Stimulated activated CD4-positive, alpha-beta T cell treated with anti-CD3 and anti-CD28 coated beads, Interleukin-4, amount 100 ng/mL, for 1 hour (primary cell): ENCODE measurements around the gene DDAH2.
A peak's percentile ranks its signal among the peaks of the same experiment; 100 is the strongest.

Experiments
- DNase-seq: peaks from one replicate; pipeline ENCODE4 v3.0.0-alpha.2; 2020

The DDAH2 gene

DNA sequence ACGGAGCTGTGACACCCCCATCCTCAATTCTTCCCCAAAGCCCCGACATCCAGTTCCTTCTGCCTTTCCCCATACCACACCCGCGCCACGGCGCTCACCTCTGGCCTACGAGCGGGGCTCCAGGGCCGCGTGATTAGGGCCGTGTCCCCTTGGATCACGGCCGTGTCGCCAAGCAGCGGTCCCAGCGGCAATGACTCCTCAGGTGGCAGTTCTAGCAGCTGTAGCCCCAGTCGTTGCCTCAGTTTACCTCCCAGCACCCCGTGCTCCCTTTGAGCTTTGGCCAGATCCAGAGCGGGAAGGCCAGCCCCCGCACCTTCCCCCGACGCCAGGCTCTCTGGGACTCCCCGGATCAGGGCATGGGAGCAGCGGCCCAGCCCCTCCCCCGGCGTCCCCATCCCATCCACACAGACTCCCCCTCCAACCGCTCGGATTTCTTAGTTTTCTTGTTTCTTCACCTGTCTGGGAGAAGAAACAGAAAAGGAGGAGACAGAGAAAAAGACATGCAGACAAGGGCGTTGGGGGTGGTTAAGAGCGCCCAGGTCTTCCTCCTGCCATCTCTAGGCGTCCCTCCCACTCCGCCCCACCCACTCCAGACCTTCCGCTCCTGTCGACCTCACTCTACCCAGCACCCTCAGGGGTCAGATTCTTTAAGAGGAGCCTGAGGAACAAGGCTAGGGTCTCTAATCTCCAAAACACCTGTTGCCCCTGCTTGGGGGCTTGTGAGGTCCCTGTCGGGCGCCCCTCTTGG is at the start of gene DDAH2:
Gene DDAH2 (minus strand): TSS at position 533 of the 748 bp plus-strand sequence. CDS start 138 bp downstream, at position 395.
- DNase-seq: no peak

GRCh38 chr6:31778193-31778592 is 49.1 kb upstream of the DDAH2 start:
- DNase-seq: no peak

DNA sequence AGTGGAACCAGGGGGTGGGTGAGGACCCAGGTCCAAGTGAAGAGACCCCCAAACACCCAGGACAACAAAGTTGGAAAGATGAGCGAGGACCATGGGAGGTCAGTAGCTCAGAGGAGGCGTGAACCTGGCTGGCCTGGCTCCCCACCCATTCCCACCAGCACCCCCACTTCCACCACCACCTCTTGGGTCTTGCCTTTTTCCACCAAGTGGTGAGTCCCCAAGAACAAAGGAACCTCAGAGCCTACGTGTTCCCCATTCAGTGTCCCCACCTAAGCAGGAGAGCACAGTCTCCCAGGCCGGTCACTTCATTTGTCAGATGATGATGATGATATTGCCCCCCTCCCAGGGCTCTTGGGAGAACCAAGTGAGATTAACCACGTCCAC is 48.6 kb upstream of the DDAH2 start:
- no peak for DNase-seq

DNA sequence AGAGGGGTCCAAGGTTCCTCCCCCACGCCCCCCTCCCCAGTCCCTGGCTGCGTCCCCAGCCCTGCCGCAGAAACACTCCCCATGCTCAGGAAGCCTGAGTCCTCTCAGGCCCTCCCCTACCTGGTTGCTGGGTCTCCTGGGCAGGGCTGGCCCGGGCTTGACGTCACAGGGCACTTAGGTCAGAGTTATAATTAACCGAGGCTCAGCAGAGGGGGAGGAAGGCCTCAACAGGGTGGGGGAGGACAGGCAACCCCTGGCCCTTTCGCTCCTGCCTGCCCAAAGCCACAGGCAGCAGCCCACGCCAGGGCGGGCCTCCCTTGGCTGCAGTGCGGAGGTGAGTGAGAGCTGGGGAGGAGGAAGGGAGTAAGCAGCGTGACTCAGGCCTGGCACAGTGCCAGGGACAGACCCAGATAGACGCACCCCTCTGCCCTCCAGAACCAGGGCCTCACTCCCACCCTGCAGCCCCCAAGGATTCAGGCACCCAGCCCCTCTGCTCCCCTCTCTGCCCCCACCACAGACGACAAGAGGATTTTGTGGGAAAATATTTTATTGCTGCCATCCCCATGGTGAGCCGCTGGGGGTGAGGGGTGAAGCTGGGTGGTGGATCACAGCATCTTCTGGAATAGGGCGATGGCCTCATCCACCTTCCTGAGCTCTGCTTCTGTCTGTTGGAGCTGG is 48.0 kb upstream of the DDAH2 start, which contains the start of gene VWA7:
Gene VWA7 (minus strand): TSS at position 340 of the 678 bp plus-strand sequence. CDS start 549 bp downstream, outside the sequence.
- DNase-seq: peak; percentile 81

GRCh38 chr6:31776485-31776988 is 47.4 kb upstream of the DDAH2 start:
- no peak for DNase-seq

- DNase-seq: no peak
Measured at GRCh38 chr6:31775633-31776484, 46.8 kb upstream of the DDAH2 start.

DNA sequence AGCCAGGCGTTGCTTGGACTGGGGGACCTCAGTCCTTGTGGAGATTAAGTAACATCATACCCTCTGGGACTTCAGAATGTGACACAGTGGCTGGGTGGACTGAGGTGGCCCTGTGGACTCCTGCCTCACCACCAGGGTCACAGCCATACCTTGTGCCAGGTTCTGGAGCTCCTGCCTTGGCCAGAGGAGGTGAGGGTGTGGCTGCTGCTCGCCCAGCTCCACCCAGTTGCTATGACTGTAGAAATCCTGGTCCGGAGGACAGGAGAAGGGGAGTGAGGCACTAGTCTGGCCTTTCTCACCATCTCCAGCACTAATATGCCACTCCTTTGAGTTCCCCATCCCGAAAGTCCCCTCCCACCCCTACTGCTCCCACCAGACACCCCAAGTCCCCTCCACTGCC is 46.1 kb upstream of the DDAH2 start:
- DNase-seq: no peak

GRCh38 chr6:31771992-31772358 is 42.9 kb upstream of the DDAH2 start:
- peak; percentile 30 for DNase-seq

DNA sequence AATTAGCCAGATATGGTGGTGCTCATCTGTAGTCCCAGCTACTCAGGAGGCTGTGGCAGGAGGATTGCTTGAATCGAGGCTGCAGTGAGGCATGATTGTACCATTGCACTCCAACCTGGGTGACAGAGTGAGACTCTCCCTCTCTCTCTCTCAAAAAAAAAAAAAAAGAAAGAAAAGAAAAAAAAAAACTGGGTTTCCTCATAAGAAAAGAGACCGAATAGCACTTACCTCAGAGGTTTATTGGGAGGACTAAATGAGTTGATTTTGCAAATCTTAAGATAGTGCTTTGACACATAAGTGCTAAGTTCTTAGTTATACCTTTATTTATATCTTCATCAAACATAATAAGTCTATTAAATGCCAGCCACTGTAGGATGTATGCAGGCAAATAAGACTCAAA is 41.8 kb upstream of the DDAH2 start:
- DNase-seq: no peak

DNA sequence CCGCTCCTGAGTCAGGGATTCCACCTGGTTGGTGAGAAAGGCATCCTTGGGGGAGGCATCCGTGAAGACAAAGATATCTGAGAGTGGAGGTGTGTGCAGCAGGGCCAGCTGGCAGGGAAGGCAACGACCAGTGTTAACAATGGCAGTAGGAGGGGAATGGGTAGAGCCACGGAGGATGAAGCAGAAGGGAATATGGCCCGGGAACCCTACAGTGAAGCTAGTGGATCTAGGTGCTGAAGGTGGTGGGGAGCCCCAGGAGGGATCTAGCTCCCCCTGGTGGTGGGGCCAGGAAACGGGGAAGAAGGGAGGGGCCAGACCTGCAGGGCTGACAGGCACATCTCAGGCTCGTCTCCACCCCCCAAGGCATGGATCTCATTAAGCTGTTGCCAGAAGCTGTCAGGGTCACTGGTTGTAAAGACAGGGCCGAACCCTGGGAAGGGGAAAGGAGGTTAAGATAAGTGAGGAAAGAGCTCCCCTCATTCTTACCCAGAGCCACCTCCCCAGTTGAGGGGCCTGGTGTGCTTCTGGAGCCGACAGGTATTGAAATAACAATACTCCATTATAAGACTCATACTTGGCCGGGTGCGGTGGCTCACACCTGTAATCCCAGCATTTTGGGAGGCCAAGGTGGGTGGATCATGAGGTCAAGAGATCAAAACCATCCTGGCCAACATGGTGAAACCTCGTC is 40.7 kb upstream of the DDAH2 start:
- peak; percentile 76 for DNase-seq

- no peak for DNase-seq
Measured at GRCh38 chr6:31768363-31769257, 39.5 kb upstream of the DDAH2 start.

GRCh38 chr6:31767096-31767645 is 38.1 kb upstream of the DDAH2 start:
- no peak for DNase-seq

- DNase-seq: no peak
Measured at GRCh38 chr6:31765910-31766794, 37.1 kb upstream of the DDAH2 start.

DNA sequence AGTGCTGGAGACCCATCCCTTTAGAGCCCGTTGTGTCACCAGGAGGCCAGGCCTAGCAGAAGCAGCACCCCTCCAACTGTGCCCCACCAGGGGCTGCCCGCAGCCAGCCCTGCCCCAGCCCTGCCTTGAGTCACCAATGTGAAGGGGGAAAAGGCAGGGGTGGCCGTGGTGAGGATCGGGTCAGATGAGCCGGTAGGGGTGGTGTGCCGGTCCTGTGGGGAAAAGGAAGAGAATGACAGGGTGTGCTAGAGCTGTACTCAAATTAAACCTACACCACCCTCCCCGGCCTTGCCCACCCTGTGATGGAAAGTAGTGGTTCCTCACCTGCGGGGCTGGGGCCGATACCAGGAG is 36.4 kb upstream of the DDAH2 start:
- DNase-seq: no peak

GRCh38 chr6:31764198-31764597 is 35.1 kb upstream of the DDAH2 start:
- no peak for DNase-seq

DNA sequence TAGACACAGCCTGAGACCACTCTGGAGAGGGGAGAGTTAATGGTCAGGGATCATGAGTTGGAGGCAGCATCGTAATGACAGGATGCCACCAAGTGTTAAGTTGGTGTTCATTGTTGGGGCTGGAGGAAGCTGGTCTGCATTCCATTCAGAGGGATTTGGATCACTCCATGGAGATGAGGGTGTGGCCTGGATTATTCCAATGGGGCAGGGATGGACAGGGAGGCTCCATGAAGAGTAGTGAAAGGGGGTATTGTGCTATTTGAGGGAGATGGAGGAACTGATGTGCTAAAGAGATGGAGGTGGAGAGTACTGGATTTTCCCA is 34.5 kb upstream of the DDAH2 start:
- no peak for DNase-seq

- no peak for DNase-seq
Measured at GRCh38 chr6:31762878-31763618, 33.9 kb upstream of the DDAH2 start.

DNA sequence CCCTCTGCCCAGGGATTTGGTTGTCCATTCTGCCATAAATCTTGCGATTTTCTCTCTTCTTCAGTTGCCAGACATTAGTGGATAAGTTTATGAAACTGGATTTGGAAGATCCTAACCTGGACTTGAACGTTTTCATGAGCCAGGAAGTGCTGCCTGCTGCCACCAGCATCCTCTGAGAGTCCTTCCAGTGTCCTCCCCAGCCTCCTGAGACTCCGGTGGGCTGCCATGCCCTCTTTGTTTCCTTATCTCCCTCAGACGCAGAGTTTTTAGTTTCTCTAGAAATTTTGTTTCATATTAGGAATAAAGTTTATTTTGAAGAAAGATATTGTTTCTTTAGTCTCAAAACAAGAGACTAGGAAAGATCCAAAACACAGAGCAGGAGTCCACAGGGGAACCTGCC is 33.3 kb upstream of the DDAH2 start, which contains the start of gene SAPCD1:
Gene SAPCD1 (plus strand): TSS at position 301 of the 400 bp plus-strand sequence. CDS start 399 bp downstream, outside the sequence.
- DNase-seq: no peak

GRCh38 chr6:31761343-31761742 is 32.2 kb upstream of the DDAH2 start:
- no peak for DNase-seq

DNA sequence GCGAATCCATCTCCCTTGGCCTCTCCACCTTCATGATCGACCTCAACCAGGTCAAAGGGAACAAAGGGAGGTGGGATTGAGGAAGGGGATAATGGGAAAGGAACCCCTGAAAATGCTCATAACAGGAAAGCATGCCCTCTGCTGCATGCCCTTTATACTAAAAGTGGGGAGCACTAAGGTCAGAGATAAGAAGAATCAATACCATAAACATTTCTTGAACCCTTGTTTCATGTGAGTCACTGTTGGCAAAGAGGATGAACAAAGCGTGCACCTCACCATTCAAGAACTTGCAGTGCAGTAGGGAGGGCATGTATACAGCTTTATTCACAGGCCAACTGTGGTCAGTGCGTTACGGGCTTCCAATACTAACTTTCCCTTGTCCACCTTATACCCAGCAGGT is 31.7 kb upstream of the DDAH2 start:
- no peak for DNase-seq
